OCI-LY1 (cell line): Measurements from ENCODE around the gene CXCL17.

Experiments used
- CTCF ChIP-seq: fragments of 200-600 bp; sonication (generic), shearing (Covaris generic); IDR thresholded peaks from 2 replicates; pipeline ENCODE4 v1.5.1; 2017; ENCODE audit warnings: mild to moderate bottlenecking, antibody characterized with exemption, low read length, moderate library complexity, mixed read lengths
- EZH2 ChIP-seq: fragments of 200-600 bp; sonication (generic), shearing (Covaris generic); IDR thresholded peaks from 2 replicates; pipeline ENCODE4 v1.8.0; 2017; ENCODE audit warnings: borderline replicate concordance, mixed run types, mild to moderate bottlenecking, antibody characterized with exemption, low read length, moderate library complexity, mixed read lengths

- TF ChIP-seq CTCF (no peak), EZH2 (no peak)
These were observed 16.1 kb downstream of the CXCL17 start for GRCh38 chr19:42426643-42427042.
